Stimulated activated CD8-positive, alpha-beta memory T cell treated with anti-CD3 and anti-CD28 coated beads, Interleukin-4, amount 100 ng/mL, for 48 hours (primary cell): ENCODE measurements around the gene PRDM15.

Experiments
- DNase-seq: peaks from one replicate; pipeline ENCODE4 v3.0.0-alpha.2; 2020

Gene PRDM15

DNA sequence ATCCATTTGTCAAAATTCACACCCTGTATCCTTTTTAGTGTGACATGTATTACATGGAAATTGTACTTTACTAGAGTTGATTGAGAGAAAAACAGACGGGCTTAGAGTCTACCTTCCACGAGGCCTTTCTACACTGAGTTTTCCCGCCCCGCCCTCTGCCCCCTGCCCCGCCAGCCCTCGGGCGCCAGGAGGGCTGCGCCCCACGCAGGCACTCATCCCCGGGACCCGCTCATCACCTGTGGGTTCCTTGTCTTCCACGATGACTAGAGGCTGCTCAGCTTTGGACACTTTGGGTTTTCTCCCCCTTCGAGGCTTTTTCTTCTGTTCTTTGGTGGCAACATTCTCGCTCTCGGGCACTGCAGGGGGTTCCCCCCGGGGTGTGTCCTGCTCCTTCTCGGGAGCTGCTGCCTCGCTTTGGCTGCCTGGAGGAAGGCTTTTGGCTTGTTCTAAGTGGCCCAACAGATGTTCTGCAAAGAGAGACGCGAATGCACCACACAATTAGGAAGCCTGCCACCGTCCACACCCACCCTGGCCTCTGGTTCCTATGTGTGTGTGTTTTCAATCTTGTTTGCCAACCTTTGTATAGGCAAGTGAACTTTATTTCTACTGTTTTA lies 39.6 kb downstream of the PRDM15 start:
- DNase-seq = no peak

DNA sequence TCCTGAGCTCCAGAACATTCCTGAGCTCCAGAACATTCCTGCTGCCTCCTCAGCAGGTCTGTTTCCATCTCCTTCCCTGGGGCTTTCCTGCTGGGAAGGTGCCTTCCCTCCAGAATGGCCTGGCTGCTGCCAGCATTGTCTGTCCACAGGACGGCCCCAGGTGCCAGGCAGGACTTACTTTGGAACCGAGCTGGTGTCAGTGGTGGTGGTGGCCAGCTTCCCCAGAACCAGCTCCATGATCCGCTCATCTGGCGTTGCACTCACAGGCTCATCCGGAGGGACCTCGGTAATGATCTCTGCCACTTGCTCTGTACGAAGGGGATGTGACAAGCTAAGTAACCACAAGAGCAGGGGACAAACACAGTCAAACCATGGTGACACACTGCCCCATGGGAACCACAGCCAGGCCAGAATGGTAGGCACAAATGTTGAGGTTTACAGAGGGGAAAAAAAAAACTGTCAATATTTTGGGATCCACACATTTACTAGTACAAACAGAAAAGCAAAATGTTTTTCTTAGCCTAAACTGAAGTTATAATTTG lies 41.3 kb downstream of the PRDM15 start:
- no peak for DNase-seq

- no peak for DNase-seq
Measured at GRCh38 chr21:41836166-41837015, 42.8 kb downstream of the PRDM15 start.

DNA sequence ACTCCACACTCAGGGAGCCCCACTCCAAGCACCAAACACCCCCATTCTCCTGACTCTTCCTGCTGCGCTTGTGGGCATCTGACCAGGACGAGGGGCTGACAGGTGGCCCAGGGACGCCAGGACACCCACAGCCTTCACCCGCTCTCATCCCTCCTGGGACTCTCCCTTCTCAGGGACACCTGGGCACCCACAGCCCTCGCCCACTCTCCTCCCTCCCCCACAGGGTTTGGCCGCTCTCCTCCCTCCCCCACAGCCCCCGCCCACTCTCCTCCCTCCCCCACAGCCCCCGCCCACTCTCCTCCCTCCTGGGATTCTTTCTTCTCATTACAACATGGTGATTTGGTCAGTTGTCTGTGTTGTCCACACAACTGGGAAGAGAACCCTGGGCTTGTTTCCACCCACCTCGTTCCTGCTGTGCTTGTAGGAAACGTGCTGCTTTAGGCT lies 43.4 kb downstream of the PRDM15 start:
- DNase-seq = no peak

DNA sequence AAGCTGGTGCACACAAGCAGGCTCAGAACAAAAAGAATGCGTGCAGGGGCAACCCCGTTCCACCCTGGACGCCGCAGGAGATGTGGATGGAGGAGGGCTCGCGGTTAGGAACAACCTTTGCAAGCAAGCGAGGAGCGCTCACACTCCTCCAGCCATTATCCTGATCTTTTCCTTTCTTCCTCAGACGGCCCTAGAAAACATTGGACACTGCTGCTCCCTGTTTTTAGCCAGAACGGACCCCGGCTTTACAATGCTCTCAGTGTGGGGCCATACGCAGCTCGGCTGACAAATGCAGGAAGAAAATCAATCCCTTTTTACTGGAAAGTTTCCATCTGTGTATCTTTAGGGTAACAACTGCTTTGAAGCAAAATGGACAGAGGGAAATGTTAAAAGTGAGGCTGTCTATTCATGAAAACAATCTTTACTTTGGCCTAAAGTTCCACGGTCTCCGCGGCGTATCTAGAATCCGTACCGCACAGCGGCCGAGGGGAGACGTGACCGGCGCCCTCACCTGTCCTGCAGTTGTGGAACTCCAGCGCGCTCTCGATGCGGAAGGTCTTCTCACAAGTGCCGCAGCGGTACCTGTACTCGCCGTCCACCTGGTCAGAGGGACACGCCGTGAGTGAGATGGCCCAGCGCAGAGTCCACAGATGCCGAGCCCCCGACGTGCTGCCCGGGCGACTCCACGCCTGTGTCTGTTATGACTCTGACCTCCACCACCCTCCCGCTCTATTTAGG lies 44.0 kb downstream of the PRDM15 start:
- no peak for DNase-seq

DNA sequence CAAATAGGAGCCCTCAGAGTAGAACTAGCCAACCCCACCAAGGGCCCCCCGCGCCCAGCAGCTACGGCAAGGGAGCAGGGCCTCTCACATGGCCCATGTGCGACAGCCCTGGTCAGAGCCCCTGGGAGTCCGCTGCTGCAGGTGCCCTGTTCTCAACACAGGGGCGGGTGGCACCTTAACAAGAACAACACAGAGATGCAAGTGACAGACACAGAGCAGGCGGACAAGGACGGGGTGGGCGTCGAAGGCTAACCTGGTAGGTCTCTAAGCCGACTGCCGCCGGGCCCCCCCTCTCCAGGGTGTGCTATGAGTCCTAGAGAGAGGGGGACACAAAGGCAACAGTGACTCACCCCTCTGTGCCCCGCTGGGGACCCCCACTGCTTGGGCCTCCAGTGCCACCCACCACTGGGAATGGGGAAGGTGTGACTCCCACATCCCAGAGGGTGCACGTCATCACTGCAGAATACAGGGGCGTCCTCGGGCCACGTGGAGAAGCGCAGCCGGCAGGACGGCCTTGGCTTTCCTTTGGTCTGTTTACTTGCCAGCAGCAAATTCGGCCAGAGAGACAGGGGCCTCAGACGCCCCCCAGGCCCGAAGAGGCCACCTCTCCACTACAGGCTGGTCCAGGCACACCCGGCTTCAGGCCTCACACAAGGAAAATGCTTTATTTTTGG lies 44.8 kb downstream of the PRDM15 start:
- DNase-seq = no peak

DNA sequence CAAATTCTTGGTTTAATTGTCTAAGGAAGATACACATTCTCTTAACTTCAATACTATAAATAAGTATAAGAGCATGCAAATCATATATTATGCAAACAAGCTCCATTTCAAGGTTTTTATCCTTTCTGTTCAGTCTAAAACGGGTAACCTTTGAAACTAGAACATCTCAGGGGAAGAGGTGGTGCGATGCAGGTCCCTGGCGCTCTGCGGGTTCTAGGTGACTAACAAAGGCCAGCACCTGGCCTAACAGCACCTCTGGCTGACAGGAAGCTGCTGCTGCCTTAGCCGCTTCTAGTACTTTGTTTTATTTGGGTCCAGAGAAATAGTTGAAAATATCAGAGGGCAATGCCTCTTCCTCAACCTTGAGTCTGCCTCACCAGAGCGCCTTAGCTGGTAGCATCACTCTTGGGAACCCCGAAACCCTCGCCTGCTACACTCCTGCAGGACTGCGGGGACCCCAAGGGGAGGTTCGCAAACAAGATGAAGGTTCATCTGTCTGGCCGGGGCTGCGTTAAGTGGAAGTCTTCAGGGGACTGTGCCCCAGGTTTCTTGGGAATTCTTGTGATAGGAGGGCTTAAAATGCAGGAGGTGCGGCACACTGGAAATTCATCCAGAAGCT lies 45.5 kb downstream of the PRDM15 start:
- no peak for DNase-seq

DNA sequence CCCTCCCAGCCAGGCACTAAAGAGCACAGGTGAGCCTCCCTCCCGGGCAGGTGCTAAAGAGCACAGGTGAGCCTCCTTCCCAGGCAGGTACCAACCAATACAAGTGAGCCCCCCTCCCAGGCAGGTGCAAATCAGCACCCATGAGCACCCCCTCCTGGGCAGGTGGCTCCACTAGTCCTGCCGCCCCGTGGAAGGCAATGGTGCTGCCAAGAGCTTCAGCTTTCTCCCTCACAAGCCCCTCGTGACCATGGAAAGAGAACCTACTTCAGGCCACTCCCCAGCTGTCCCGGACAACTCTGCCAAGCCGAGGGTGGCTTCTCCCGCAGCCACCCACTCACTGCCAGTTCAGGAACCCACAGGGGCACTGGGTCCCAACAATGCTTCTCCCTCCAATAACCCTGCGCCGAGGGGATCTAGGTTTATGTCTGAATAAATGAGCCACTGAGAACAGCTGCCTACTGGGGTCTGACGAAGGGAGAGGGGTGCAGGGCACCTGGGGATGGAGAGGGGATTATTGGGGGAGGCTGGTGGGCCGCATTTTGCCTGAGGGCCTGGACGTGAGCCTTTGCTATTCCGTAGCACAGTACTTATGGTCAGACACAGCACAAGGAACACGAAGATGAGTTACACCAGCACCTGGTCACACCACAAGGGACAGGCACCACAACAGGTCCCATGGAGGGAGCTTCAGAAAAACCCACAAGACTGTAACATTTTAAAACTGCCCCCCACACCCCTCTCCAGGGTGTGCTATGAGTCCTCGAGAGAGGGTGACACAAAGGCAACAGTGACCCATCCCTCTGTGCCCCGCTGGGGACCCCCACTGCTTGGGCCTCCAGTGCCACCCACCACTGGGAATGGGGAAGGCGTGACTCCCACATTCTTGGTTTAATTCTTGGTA lies 46.3 kb downstream of the PRDM15 start:
- no peak for DNase-seq

GRCh38 chr21:41831866-41832595 lies 47.1 kb downstream of the PRDM15 start:
- DNase-seq = no peak

DNA sequence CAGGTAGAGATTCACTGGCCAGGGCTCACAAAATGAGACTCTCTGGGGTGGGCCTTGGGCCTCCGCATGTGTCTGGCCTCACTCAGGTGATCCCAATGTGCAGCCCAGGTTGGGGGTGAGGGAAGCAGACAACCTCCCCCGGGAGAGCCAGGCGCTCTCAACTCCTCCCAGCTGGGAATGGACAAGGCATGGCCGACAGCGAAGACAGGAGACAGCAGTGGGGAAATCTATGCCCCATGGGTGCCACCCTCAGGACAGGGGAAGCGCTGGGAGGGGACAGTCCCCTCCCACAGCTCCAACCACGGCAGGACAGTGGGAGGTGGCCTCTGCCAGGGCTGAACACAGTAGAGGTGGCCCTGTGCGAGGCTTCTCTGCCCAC lies 47.7 kb downstream of the PRDM15 start:
- DNase-seq = no peak

GRCh38 chr21:41830764-41831452 lies 48.2 kb downstream of the PRDM15 start:
- no peak for DNase-seq

DNA sequence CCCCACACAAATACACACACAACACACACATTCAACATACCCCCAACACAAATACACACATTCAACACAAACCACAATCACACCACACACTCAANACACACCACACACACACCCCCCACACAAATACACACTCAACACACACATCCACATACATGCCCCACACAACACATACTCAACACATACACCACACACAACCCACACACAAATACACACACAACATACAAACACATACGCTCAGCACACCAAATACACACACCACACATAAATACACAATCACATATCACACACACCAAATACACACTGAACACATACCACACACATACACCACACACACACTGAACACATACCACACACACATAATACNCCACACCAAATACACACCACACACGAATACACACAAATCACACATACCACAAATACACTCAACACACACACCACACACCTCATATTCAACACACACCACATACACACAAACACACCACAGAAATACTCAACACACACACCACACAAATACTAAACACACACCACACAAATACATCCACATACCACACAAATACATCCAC lies 48.9 kb downstream of the PRDM15 start:
- no peak for DNase-seq

- DNase-seq = no peak
Measured at GRCh38 chr21:41828884-41829360, 50.2 kb downstream of the PRDM15 start.

DNA sequence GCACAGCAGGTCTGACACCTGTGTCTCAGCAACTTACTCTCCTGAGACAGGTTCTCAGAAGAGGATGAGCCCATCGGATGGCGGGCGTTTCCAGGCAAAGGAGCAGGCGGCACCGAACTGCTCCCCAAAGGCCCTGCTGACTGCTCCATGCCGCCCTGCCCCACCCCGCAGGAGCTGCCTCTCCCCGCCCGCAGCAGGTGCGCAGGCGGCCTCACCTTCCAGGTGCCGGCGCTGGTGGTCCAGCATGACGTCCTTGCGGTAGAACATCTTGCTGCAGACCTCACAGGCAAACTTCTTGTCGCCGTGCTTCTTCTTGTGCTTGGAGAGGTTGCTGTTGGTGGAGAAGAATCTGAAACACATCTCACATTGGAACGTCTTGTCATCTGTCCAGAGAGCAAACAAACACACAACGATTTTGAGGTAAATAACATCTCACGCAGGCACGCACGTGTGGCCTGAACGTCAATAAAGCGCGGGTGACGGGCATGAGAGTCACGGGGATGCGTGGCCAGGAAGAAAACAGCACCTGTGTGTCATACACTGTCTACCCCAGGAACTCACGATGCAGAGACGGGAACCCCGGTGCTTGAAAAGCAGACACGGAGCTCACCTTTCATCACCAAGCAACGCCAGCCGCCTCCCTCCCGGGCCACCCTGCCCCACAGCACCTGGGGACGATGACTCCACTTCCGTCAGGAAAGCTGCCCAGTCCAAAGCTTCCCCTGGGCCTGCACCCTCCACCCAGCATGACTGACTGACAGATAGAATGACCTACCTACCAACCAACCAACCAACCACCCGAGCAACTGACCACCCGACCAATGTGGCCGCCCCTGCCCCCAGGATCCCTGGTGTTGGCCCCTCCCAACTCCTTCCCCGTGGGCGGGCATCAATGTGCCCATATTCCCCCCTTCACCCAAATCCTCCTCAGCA lies 50.9 kb downstream of the PRDM15 start:
- no peak for DNase-seq

- no peak for DNase-seq
Measured at GRCh38 chr21:41825881-41826280, 53.3 kb downstream of the PRDM15 start.

GRCh38 chr21:41825216-41825615 lies 53.9 kb downstream of the PRDM15 start:
- no peak for DNase-seq

- DNase-seq = no peak
Measured at GRCh38 chr21:41824466-41825207, 54.5 kb downstream of the PRDM15 start.

- no peak for DNase-seq
Measured at GRCh38 chr21:41823906-41824305, 55.2 kb downstream of the PRDM15 start.
